ENCODE results near the gene ARHGAP24. TPM values are rescaled to one million over a fixed set of nuclear protein-coding genes. Genes with fewer than 3 reads are reported as not detected.

ARHGAP24 gene
- total and polyA plus RNA-seq, 2 donors (not counting 1 experiment from before 2014, with no cell fraction given): 15.9 to 40.5 TPM

DNA sequence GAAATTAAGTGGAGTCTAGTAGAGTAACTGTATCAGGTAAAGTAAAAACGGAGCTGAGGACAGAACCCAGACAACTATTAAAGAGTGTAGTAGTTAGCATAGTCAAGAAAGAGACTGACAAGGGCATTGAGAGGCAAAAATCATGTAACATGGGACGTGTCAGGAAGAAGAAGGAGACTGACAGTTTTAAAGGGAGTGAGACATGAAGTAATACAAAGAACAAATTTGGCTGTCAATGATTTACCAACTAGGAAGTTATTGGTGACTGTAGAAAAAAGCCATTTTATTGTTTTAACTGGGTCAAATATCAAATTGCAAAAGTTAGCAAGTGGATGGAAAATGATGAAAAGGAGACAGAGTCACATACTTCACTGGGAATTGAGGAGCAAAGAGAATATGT, 462.6 kb downstream of the ARHGAP24 start:
- H3K4me3 ChIP-seq (replicated peaks in 1 of 4; ENCODE audit: control extremely low read depth in 1 of 4, insufficient read depth in 1 of 4, low read depth in 3 of 4, low read length in 4 of 4): no peak overlapping the region
- no peaks in the 10 kb centered on the region for H3K9me3 ChIP-seq (ENCODE audit: control insufficient read depth, insufficient read depth, low read depth, low read length)
- no peaks in the 10 kb centered on the region for H3K36me3 ChIP-seq (ENCODE audit: control insufficient read depth, insufficient read depth, low read length)
- H2AFZ ChIP-seq (ENCODE audit: low read length): no peak overlapping the region
- H3K4me2 ChIP-seq (ENCODE audit: extremely low read depth, insufficient read depth, low read length): no peak overlapping the region
- peaks cover 2% of the 10 kb centered on the region for H3K4me1 ChIP-seq (ENCODE audit: control insufficient read depth, extremely low read depth, insufficient read depth, low read length)
- no peak overlapping the region for H3K9ac ChIP-seq (ENCODE audit: insufficient read depth, low read length)
- no peaks in the 10 kb centered on the region for H3K79me2 ChIP-seq (ENCODE audit: control insufficient read depth, insufficient read depth, low read length)
- no peak for TF ChIP-seq EZH2 (IDR thresholded peaks at IDR 0.05; ENCODE audit: low read length, missing control alignments)
- TF ChIP-seq, protein P1, sequence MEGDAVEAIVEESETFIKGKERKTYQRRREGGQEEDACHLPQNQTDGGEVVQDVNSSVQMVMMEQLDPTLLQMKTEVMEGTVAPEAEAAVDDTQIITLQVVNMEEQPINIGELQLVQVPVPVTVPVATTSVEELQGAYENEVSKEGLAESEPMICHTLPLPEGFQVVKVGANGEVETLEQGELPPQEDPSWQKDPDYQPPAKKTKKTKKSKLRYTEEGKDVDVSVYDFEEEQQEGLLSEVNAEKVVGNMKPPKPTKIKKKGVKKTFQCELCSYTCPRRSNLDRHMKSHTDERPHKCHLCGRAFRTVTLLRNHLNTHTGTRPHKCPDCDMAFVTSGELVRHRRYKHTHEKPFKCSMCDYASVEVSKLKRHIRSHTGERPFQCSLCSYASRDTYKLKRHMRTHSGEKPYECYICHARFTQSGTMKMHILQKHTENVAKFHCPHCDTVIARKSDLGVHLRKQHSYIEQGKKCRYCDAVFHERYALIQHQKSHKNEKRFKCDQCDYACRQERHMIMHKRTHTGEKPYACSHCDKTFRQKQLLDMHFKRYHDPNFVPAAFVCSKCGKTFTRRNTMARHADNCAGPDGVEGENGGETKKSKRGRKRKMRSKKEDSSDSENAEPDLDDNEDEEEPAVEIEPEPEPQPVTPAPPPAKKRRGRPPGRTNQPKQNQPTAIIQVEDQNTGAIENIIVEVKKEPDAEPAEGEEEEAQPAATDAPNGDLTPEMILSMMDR (conservative IDR thresholded peaks at IDR 0.05 in 1 of 2, IDR thresholded peaks at IDR 0.05 in 1 of 2; ENCODE audit: low read depth in 1 of 2, low read length in 2 of 2): no peak
- no peaks in the 10 kb centered on the region for H4K20me1 ChIP-seq (ENCODE audit: control insufficient read depth, extremely low read depth, insufficient read depth, low read length)
- H3K27ac ChIP-seq (ENCODE audit: insufficient read depth, low read length): no peak overlapping the region
- DNase-seq (ENCODE audit: low read depth in 2 of 2): no peak
- no peaks in the 10 kb centered on the region for H3K27me3 ChIP-seq (ENCODE audit: control insufficient read depth, insufficient read depth, low read length)

GRCh38 chr4:85938062-85938461, 463.1 kb downstream of the ARHGAP24 start:
- Histone ChIP-seq H3K36me3 (ENCODE audit: control insufficient read depth, insufficient read depth, low read length) (no peaks in the 10 kb centered on the region), H3K79me2 (ENCODE audit: control insufficient read depth, insufficient read depth, low read length) (no peaks in the 10 kb centered on the region), H3K27ac (ENCODE audit: insufficient read depth, low read length) (no peak overlapping the region)

DNA sequence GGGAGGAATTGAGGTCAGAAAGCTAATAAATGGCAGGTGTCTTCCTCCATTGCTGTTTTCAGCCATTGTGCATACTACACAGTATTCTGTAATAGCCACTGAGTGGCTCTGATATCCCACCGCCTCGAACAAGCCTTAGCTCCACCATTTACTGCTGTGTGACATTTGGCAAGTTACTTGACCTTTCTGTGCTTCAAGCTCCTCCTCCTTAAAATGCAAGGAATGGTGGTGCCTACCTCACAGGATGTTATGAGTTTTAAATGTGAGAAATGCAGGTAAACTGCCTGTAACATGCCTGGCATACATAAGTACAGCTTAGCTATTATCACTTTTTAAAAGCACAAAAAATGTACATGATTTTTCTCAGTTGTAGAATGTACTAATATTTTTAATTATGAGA, 464.0 kb downstream of the ARHGAP24 start:
- TF ChIP-seq, protein P1 (conservative IDR thresholded peaks at IDR 0.05 in 1 of 2, IDR thresholded peaks at IDR 0.05 in 1 of 2; ENCODE audit: low read depth in 1 of 2, low read length in 2 of 2): no peak
- TF ChIP-seq EZH2 (IDR thresholded peaks at IDR 0.05; ENCODE audit: low read length, missing control alignments): no peak
- Histone ChIP-seq H3K27ac (ENCODE audit: insufficient read depth, low read length) (no peak overlapping the region), H3K79me2 (ENCODE audit: control insufficient read depth, insufficient read depth, low read length) (no peaks in the 10 kb centered on the region), H3K4me2 (ENCODE audit: extremely low read depth, insufficient read depth, low read length) (no peak overlapping the region), H4K20me1 (ENCODE audit: control insufficient read depth, extremely low read depth, insufficient read depth, low read length) (no peaks in the 10 kb centered on the region), H3K36me3 (ENCODE audit: control insufficient read depth, insufficient read depth, low read length) (no peaks in the 10 kb centered on the region), H3K9ac (ENCODE audit: insufficient read depth, low read length) (no peak overlapping the region), H3K27me3 (ENCODE audit: control insufficient read depth, insufficient read depth, low read length) (no peaks in the 10 kb centered on the region), H2AFZ (ENCODE audit: low read length) (no peak overlapping the region), H3K4me3 (replicated peaks in 1 of 4; ENCODE audit: control extremely low read depth in 1 of 4, insufficient read depth in 1 of 4, low read depth in 3 of 4, low read length in 4 of 4) (no peak overlapping the region), H3K4me1 (ENCODE audit: control insufficient read depth, extremely low read depth, insufficient read depth, low read length) (peaks cover 2% of the 10 kb centered on the region), H3K9me3 (ENCODE audit: control insufficient read depth, insufficient read depth, low read depth, low read length) (no peaks in the 10 kb centered on the region)
- DNase-seq (ENCODE audit: low read depth in 2 of 2): no peak

More at GRCh38 chr4:85938062-85938461, 463.1 kb downstream of the ARHGAP24 start:
- H3K9ac ChIP-seq (ENCODE audit: insufficient read depth, low read length): no peak overlapping the region
- no peak for DNase-seq (ENCODE audit: low read depth in 2 of 2)
- TF ChIP-seq, protein P1 (conservative IDR thresholded peaks at IDR 0.05 in 1 of 2, IDR thresholded peaks at IDR 0.05 in 1 of 2; ENCODE audit: low read depth in 1 of 2, low read length in 2 of 2): no peak
- TF ChIP-seq EZH2 (IDR thresholded peaks at IDR 0.05; ENCODE audit: low read length, missing control alignments): no peak
- H3K9me3 ChIP-seq (ENCODE audit: control insufficient read depth, insufficient read depth, low read depth, low read length): no peaks in the 10 kb centered on the region
- H3K4me2 ChIP-seq (ENCODE audit: extremely low read depth, insufficient read depth, low read length): no peak overlapping the region
- H3K4me3 ChIP-seq (replicated peaks in 1 of 4; ENCODE audit: control extremely low read depth in 1 of 4, insufficient read depth in 1 of 4, low read depth in 3 of 4, low read length in 4 of 4): no peak overlapping the region
- no peaks in the 10 kb centered on the region for H4K20me1 ChIP-seq (ENCODE audit: control insufficient read depth, extremely low read depth, insufficient read depth, low read length)
- H3K4me1 ChIP-seq (ENCODE audit: control insufficient read depth, extremely low read depth, insufficient read depth, low read length): peaks cover 2% of the 10 kb centered on the region
- no peak overlapping the region for H2AFZ ChIP-seq (ENCODE audit: low read length)
- H3K27me3 ChIP-seq (ENCODE audit: control insufficient read depth, insufficient read depth, low read length): no peaks in the 10 kb centered on the region
